ENCODE results near the gene MTHFD1L.
A peak's percentile ranks its signal among the peaks of the same experiment; 100 is the strongest.

The MTHFD1L gene

DNA sequence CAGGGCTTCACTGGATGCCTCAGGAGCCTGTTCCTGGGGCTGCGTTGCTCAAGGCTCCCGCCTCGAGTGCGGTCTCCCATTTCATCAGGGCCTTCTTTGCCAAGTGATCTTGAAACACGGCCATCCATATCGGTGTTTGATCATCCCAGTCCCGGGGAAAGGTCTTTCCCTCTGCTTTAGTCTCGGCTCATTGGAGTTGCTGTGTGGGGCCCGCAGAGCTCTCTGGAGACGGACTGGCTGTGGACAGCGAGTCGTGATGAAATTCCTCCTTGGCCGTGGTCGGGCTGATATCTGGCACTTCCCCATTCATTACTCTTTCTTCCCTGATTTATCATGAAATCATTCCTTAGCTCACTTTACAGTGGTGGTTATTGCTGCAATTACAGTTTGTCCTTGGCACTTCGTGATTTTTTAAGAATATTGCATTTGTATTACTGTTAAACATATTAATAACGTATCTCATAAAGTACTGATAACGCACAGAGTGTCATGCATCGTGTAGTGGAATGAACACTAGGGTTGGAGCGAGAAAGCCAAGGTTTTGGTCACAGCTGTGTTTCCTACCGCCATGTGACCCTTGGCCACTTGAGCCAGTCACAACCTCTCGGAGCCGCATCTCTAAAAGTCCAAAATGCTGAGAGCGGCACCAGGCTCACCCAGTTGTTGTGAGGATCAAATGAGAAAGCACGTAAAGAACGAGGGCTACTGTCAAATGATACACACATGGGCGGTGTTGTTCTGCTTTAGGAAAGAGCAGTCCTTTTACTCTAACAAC lies 71.8 kb downstream of the MTHFD1L start:
- DNase-seq: no peak

DNA sequence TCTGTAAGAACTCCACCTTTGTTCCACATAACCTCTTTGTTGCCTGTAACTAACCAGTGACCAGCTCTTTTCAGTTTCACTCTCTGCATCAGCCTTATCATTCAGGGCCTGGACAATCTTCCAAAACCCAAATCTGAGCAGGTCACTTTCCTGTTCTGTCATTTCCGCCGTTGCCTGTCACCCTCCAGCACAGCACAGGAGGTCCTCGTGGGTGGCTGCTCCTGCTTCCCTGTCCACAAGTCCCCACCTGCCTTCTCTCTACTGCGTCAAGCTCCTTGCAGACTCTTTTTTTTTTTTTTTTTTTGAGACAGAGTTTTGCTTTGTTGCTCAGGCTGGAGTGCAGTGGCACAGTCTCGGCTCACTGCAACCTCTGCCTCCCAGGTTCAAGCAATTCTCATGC lies 73.9 kb downstream of the MTHFD1L start:
- no peak for DNase-seq

DNA sequence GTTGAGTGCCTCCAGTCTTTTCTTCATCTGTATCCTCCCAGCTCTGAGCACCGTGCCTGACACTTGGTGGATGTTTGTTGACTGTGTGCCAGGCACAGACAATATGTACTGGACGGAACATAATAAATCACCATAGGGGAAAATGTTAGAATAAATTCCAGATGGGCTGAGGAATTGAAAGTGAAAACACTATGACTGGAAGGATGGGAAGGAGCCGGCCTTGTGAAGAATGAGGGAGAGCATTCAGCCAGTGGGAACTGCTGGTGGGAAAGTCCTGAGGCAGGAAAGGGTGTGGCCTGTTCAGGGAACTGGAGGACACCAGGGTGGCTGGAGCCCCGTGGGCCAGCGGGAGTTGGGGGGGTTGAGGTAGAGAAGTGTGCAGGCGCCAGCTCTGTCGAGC lies 75.4 kb downstream of the MTHFD1L start:
- no peak for DNase-seq

DNA sequence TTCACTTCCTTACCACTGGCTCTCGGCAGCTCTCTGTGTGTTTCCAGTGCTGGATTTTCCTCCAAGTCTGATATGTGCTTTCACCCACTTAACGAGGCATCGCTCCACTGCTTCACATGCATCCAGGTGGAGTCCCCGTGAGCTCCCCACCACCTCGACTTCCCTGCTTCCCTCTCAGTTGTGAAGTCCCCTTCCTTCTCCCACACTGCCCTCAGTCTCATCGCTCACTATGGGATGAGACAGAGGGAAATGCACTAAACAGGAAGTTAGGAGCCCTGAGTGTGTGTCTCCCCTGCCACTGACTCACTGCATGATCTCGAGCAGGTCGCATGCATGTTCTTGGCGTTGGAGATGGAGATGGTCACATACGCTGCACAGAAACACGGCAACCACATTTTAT lies 84.0 kb downstream of the MTHFD1L start:
- DNase-seq: no peak

DNA sequence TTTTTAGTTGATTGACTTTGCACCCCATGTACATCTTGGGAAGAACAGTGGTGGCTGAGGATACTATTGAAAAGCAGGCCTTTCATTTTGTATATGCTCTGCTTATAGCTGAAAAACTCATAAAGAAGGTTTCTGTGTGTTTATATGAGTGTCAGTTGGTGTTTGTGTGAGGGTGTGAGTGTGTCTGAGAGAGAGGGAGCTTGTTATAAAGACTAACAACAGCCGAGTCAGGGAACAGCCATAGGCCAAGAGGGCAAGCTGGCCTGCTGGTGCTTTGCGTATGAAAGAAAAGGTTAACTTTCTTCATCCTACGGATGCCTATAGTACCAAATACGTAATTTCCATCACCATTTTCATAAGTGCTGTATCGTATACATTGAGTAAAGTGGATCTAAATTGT lies 88.3 kb downstream of the MTHFD1L start:
- no peak for DNase-seq

DNA sequence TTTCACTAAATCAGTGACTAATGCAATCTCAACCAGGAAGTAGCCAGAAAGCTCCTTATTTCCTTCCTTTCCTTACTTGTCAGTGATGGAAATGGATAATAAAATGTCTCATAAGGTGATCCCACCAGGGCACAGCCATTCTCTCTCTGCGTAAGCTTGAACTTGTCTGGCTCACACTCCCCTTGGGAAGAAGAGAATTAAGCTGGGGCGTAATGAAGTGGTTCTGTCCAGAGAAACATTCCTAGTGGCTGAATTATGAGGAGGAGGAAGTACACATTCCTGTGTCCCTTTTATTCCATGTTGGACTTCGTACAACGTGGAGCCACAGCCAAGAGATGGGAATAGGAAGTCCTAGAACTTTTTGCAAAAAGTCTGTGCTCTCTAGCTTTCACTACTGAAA lies 93.7 kb downstream of the MTHFD1L start:
- DNase-seq: no peak

DNA sequence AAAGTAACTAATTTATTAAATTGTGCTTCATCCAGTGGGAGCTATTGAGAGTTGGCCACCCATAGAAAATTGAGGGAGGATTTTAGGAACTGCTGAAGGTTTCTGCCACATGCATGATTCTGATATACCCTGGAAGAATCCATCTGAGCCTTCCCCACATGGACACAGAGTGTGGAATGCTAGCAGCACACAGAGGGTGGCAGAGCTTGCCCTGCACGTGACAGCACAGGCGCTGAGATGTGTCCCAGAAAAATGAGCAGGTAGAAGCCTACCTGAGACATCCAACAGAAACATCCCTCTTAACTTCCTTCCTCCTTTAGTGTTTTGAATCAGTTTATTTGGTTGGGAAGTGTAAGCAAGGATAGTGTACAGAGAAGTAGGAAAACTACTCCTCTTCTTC lies 96.9 kb downstream of the MTHFD1L start:
- no peak for DNase-seq

DNA sequence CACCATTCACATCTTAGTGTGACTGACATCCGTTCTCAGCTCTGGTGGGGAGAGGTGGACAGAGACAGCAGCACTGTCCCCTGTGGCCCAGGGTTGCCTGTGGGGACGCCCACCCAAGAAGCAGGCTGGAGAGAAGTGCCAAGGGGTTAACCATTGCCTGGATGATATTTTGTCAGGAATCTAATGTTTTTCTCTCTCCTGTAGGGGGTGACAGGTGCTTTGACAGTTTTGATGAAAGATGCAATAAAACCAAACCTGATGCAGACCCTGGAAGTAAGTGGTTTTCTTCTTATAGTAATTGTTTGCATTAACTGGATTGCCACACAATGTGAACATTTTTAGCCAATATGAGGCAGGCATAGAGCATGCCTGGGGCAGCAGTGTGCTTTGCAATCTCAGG lies 99.3 kb downstream of the MTHFD1L start:
- DNase-seq: no peak

DNA sequence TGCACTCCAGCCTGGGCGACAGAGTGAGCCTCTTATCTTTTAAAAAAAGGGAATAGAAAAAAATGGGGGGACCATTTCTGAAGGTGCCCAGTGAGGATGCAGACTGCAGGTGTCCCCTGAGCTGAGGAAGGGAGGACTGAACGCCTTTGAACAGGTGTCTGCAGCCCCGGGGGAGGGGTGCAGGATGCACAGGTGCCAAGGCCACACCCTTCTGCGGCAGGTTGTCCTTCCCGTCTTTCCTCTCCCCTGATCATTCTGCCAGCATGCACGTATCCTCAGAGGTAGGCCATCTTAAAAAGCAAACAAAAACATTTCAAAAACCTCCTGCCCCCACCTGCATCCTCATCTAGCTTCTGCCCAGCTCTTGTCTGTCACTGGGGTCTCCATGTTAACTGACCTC lies 101.3 kb downstream of the MTHFD1L start:
- DNase-seq: no peak

DNA sequence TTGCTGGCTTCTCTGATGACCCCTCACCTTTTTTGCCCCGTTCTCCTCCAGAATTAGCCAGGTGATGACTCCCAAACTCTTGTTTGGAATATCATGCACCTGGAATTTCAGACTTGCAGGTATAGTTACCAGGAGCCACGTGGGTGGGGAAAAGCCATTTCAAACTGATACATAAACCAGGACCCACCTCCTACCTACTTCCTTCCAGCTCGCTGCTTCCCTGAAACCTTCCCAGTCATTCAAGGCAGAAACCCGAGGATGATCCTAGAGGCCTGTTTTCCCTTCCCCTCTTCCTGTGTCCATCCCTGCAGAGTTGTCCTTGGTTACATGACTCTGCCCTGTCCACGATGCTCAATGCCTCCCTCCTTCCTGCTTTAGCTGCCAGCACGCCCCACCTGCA lies 101.9 kb downstream of the MTHFD1L start:
- DNase-seq: no peak

DNA sequence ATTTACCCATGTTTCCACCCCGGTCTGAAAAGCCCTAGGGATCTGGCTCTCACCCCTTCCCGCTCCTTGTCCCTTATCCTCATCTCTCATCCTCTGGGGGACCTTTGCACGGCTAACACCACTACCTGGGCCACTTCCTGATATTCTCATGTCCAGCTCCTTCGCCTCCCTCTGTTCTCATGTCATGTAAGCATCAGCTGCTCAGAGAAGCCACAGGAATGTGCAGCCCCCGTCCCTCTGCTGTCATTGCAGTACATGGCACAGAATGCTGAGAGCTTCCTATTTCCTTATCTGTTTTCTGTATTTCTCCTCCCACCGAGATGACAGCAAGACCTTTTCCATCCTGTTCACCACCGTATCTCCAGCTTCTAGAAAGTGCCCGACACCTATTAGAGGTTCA lies 102.4 kb downstream of the MTHFD1L start:
- no peak for DNase-seq

DNA sequence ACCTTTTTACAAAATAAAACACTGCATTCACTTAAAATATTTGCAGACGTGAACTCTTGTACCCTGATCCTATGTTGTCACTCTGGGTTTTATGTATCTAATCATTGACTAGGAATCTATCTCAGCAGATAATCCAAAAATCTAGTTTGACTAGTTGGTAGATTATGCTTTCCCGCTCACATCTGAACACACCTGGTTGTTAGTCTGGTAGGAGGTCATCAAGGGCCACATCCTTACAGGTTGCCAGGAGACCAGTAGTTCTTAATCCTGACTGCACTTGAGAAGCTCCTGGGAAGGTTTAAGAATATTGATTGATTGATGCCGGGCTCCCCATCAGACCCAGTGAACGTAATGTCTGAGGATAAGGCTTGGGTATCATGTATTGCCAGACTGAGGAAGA lies 104.4 kb downstream of the MTHFD1L start:
- DNase-seq: no peak

DNA sequence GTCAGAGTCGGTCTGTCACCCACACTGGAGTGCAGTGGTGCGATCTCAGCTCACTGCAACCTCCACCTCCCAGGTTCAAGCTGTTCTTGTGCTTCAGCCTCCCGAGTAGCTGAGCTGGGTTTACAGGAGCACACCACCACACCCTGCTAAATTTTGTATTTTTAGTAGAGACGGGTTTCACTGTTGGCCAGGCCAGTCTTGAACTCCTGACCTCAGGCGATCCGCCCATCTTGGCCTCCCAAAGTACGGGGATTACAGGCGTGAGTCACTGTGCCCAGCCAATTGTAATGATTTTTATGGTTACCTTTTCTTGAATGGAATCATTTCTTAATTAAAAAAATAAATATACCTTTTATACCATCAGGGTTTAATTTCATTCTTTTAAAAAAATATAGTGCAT lies 105.7 kb downstream of the MTHFD1L start:
- DNase-seq: no peak

DNA sequence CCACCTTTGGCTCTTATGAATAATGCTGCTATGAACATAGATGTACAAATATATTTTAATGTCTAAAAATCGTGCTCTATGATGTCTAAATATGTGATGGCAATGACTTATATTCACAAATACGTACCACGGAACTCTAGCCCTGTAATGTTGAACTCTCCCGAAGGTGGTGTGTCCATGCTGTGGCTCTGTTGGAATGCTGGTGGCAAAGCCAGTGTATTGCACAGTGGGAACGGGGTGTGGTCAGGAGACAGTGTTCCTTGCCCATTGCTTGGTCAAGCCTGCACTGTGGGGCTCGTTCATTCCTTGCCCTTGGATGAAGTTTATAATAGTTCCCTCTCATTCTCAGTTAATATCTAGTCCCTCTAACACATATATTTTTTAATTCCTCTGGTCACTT lies 109.6 kb downstream of the MTHFD1L start:
- DNase-seq: no peak

DNA sequence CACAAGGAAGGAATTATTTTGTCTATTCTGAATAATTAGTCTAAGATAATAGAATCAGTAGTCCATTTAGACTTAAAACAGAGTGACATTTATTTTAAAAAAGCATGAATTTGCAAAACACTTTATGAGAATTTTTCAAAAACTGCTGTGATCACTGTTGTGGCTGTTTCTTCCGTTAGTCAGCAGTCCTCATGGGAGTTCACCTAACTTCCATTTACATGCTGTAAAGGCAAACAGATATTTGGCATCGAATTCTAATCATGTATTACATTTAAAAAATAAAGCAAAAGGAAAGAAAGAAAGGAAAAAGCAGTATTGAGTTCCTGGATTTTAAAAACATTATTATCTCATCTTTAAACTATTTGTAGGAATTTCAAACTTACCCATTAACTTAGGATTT lies 111.8 kb downstream of the MTHFD1L start:
- DNase-seq: no peak

DNA sequence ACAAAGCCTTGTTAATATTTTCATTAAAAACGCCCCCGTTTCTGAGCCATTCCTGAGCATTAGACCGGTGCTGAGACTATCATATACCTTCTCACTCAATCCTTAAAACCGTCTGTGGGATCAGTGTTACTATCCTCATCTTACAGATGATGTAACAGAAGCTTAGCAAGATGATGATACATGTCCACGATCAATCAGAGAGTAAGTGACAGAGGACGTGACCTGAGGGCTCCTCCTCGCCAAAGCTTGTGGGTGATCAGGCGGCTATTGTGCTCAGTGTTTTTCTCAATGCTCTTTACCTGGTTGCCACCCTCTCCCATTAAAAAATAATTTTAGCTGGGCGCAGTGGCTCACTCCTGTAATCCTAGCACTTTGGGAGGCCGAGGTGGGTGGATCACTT lies 113.1 kb downstream of the MTHFD1L start:
- DNase-seq: no peak

DNA sequence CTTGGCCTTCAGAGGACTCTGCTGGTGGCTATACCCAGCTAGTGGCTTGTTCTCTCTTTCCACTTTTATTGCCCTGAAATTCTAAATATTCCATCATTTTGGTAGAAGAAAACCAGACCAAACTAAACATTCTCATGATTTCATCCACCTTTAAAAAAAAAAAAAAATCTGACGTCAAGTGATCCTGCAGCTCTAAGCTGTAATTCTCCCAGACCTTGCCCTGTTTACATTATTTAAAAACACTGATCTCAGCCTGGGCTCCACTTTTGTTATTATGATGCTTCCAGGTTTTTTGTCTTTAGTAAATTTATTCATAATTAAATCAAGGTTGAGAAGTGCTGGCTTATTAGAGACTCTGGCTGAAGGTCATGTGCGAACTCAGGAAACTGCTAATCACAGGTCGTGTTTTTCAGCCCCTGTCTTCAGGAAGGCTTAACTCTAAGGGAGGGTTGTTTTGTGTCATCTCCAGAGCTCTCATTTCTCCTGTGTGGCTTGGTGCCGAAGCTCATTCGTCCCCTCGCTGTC lies 114.4 kb downstream of the MTHFD1L start:
- DNase-seq: no peak

DNA sequence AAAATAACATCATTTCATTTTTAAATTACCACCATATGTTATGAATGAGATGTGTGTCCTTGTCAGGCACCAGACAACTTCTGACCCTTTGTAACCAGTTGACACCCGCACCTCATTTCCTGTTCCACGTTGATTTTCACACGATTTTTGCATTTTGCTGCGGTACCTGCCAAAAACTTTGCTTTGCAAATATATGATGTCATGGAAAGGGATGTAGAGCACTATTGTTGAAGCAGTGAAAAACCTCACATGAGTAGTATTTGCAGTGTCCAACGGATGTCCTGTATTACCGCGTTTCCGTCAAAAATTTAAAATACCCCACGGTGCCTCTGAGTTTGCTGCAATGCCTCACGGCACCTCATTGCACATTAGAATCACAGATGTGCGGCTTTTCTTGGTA lies 115.6 kb downstream of the MTHFD1L start:
- no peak for DNase-seq

DNA sequence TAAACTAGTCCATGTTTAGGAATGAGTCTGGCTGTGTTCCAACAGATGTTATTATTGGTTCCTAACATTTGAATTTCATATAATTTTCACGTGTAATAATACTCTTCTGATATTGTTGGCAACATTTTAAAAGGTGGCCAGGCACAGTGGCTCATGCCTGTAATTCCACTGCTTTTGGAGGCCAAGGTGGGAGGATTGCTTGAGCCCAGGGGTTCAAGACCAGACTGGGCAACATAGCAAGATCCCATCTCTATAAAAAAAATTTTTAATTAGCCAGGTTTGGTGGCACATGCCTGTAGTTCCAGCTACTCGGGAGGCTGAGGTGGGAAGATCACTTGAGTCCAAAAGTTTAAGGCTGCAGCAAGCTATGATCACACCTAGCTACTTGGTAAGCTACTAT lies 116.2 kb downstream of the MTHFD1L start:
- no peak for DNase-seq

DNA sequence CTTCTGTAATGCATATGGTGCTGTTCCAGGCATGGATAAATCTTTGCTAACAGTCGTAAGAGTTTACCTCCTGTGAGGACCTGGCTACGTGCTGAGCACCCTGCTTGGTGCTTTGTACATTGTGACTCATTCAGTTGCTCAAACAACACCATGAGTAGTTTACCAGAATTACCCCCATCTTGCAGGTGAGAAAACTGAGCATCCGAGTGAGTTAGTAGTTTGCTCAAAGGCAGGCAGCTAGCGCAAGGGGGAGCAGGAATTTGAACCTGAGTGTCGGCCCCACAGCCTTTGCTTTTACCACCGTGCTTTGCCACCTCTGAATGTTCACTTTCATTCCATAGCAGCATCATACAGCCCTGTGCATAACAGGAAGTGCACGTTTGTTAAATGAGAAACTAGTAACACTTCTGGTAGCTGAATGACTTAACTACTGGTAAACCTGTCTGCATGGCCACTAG lies 121.9 kb downstream of the MTHFD1L start:
- DNase-seq: peak; percentile 18 to 28

DNA sequence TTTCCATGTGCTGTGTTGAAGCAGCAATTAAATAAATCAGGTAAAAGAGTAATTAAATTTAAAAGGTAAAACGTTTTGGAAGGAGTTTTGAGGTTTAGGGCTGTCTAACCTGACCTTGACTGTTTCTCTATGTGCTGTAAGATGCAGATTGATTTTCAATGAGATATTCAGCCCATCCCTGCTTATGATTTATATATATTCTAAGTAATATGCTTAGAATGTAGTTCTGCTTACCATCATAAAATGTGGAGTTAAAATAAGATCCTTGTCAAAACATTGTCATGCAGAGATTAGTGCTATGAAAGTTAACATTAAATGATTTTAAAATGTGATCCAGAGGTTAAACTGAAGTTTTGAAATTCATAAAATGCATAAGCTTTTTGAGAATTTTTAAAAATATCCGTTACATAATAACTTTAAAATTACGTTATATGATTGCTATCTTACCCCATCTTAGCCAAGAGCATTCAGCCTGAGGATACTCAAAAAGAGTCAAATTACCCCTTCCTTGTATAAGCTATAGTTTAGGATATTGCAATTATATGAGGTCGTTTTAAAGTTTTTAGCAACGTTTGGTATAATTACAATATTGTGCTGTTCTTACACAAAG lies 122.5 kb downstream of the MTHFD1L start:
- DNase-seq: no peak

DNA sequence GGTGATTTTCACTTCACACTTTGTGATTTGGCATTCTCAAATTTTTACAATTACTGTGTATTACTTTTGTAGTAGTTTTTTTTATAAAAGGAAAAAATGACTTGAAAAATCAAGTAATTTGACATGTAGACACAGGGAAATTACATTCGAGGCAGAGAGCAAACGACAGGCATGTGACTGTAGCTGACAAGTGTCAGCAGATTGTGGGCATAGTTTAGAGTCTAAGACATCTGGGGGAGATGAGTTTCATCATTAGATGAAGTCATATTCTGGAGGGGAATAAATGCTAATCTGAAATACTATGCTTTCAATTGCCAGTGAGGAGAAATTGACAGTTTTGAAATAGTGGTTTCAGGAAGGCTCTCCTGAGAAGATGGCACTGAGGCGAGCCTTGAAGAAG lies 126.0 kb downstream of the MTHFD1L start:
- no peak for DNase-seq

DNA sequence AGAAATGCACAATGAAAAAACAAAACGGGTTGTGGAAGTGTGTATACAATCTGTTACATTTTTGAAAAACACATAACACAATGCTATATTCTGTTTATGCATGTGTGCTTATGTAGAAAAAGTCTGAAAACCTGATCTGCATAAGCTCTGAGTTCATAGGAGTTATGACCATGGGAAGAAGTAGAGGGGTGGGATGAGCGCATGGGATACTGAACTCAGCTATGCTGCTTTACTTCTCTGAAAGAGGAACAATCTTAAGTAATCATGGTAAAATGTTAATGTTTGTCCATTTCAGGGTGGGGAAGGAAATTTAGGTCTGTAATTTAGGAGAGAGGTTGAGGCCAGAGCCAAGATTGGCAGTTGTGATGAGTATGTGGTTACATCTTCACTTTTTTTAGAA lies 126.8 kb downstream of the MTHFD1L start:
- DNase-seq: no peak

DNA sequence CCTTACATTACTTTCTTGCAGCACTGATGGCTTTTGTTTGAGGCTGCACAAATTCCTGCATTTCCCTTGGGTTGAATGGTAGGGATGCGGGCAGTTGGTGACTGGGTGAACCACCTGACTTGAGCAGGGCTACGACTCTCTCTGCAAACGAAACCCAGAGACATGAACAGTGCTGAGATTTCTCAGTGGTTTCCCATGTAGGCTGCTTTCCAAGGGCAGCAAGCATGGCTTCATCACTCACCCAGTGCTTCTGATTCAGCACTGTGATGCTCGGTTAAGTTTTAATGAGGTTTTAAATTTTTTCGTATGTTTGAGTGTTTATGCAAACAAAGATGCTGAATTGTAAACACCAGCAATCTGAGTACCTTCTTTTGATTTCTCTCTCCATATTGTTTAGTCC lies 127.2 kb downstream of the MTHFD1L start:
- no peak for DNase-seq

DNA sequence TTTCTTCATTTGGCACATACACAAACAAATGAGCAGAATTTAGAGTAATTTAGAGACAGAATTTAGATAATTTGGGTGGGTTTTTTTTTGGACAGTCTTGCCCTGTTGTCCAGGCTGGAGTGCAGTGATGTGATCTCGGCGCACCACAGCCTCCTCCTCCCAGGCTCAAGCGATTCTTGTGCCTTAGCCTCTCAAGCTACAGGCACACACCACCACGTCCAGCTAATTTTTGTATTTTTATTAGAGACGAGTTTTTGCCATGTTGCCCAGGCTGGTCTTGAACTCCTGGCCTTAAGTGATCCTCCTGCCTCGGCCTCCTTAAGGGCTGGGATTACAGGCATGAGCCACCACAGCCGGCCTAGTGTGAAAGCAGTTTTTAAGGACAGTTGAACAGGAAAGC lies 127.8 kb downstream of the MTHFD1L start:
- DNase-seq: no peak
